ENCODE measurements around the gene AQP3.
"Not testable (repeated sequence)": the region's sequence is repeated elsewhere in the genome, so short reads cannot be mapped to it uniquely, and the experiment has no call there.

Gene AQP3

GRCh38 chr9:33414268-33414667, 33.1 kb downstream of the AQP3 start:
- no peak for DNase-seq (ENCODE audit: low spot score)

GRCh38 chr9:33408087-33408486, 39.3 kb downstream of the AQP3 start:
- DNase-seq (ENCODE audit: low spot score): no peak

GRCh38 chr9:33407061-33407460, 40.3 kb downstream of the AQP3 start:
- no peak for DNase-seq (ENCODE audit: low spot score)

GRCh38 chr9:33404788-33405362, 42.5 kb downstream of the AQP3 start:
- no peak for DNase-seq (ENCODE audit: low spot score)

GRCh38 chr9:33403941-33404787, 43.2 kb downstream of the AQP3 start:
- DNase-seq (ENCODE audit: low spot score): peak; percentile 29

- DNase-seq (ENCODE audit: low spot score): not testable (repeated sequence)
These were observed 45.0 kb downstream of the AQP3 start, which contains the start of gene AQP7 for GRCh38 chr9:33402371-33402770. TSS of gene AQP7 (minus strand) at chr9:33402568. CDS start at chr9:33401262, 1,306 bp downstream.

- not testable (repeated sequence) for DNase-seq (ENCODE audit: low spot score)
These were observed 45.6 kb downstream of the AQP3 start for GRCh38 chr9:33401809-33402208.

GRCh38 chr9:33399047-33399446, 48.3 kb downstream of the AQP3 start:
- not testable (repeated sequence) for DNase-seq (ENCODE audit: low spot score)

GRCh38 chr9:33397801-33398200, 49.6 kb downstream of the AQP3 start:
- not testable (repeated sequence) for DNase-seq (ENCODE audit: low spot score)

GRCh38 chr9:33395159-33395879, 52.1 kb downstream of the AQP3 start:
- DNase-seq (ENCODE audit: low spot score): not testable (repeated sequence)

GRCh38 chr9:33393986-33394385, 53.4 kb downstream of the AQP3 start:
- not testable (repeated sequence) for DNase-seq (ENCODE audit: low spot score)

- no peak for DNase-seq (ENCODE audit: low spot score)
These were observed 53.8 kb downstream of the AQP3 start for GRCh38 chr9:33393581-33393980.

- not testable (repeated sequence) for DNase-seq (ENCODE audit: low spot score)
These were observed 54.8 kb downstream of the AQP3 start for GRCh38 chr9:33392591-33393021.

Data from COLO829 (cell line).